Endodermal cell (in vitro differentiated cells): ENCODE results near the gene FOXO4. TPM values are rescaled to one million over a fixed set of nuclear protein-coding genes. Genes with fewer than 3 reads are reported as not detected.

Source experiments
- DNase-seq: peaks from one replicate; pipeline ENCODE4 v3.0.0-alpha.2; 2017
- H3K27ac ChIP-seq: 2 replicates; pipeline ENCODE4 v1.5.1; 2013; ENCODE audit warnings: mild to moderate bottlenecking, low read depth, low read length, moderate library complexity
- H3K27me3 ChIP-seq: 2 replicates; pipeline ENCODE4 v1.6.1; 2013; ENCODE audit warnings: mild to moderate bottlenecking, low read length, moderate library complexity; ENCODE audit not compliant: insufficient read depth, control insufficient read depth, poor library complexity, severe bottlenecking
- H3K36me3 ChIP-seq: 2 replicates; pipeline ENCODE4 v1.7.0; 2013; ENCODE audit warnings: mild to moderate bottlenecking, low read length, moderate library complexity; ENCODE audit not compliant: control insufficient read depth, insufficient read depth
- H3K4me1 ChIP-seq: one replicate; pipeline ENCODE4 v1.7.0; 2013; ENCODE audit warnings: low read length; ENCODE audit not compliant: control insufficient read depth, insufficient read depth
- H3K4me3 ChIP-seq: 2 replicates; pipeline ENCODE4 v1.5.1; 2013; ENCODE audit warnings: mild to moderate bottlenecking, low read length, moderate library complexity
- H3K9ac ChIP-seq: 2 replicates; pipeline ENCODE4 v1.6.1; 2013; ENCODE audit warnings: mild to moderate bottlenecking, low read length, moderate library complexity; ENCODE audit not compliant: poor library complexity, severe bottlenecking; ENCODE audit errors: extremely low read depth
- H3K9me3 ChIP-seq: 2 replicates; pipeline ENCODE4 v1.6.1; 2013; ENCODE audit warnings: mild to moderate bottlenecking, low read length, moderate library complexity; ENCODE audit not compliant: control insufficient read depth
- H3K27ac Mint-ChIP-seq: 2 replicates; pipeline ENCODE4 v1.8.0; 2020; ENCODE audit warnings: mixed read lengths
- H3K27me3 Mint-ChIP-seq: 2 replicates; pipeline ENCODE4 v1.8.0; 2021; ENCODE audit warnings: mild to moderate bottlenecking, mixed read lengths; ENCODE audit not compliant: insufficient read depth
- H3K36me3 Mint-ChIP-seq: 2 replicates; pipeline ENCODE4 v1.8.0; 2020; ENCODE audit warnings: low read depth, mixed read lengths
- H3K4me1 Mint-ChIP-seq: 2 replicates; pipeline ENCODE4 v1.8.0; 2020; ENCODE audit warnings: mixed read lengths
- H3K4me3 Mint-ChIP-seq: 2 replicates; pipeline ENCODE4 v1.8.0; 2020; ENCODE audit warnings: mild to moderate bottlenecking, moderate library complexity, mixed read lengths
- H3K9me3 Mint-ChIP-seq: 2 replicates; pipeline ENCODE4 v1.8.0; 2020; ENCODE audit warnings: mild to moderate bottlenecking, mixed read lengths
- WGBS, 2 experiments: methylation state at CpG; one replicate each; pipeline versions ENCODE4 v1.1.5 to v1.1.7; 2013; ENCODE audit warnings: missing lambda C conversion rate in 2 of 2, mixed read lengths in 1 of 2; ENCODE audit not compliant: insufficient coverage in 1 of 2, insufficient read length in 1 of 2; 5-methylcytosine and 5-hydroxymethylcytosine counted together
- total RNA-seq, 2 donors: library from RNA; stranded (reverse); fragmentation: NEBNext Ultra II Directional in 1 of 2; extraction: Animal tissue kit (Norgen Biotek cat#: 25700) in 1 of 2; gene quantifications; 2 replicates in 1 of 2; 3 replicates in 1 of 2; pipeline ENCODE4 v1.2.1, GENCODE V29; 2021
- TF ChIP-seq, protein P1 (sequence below): fragments of 200-600 bp; sonication (generic); conservative IDR thresholded peaks from 2 replicates; pipeline ENCODE4 v1.5.0; 2021; ENCODE audit warnings: antibody characterized with exemption, mild to moderate bottlenecking

The FOXO4 gene
- total RNA-seq, 2 donors from 2014 or later: 14.6 to 17.5 TPM

DNA sequence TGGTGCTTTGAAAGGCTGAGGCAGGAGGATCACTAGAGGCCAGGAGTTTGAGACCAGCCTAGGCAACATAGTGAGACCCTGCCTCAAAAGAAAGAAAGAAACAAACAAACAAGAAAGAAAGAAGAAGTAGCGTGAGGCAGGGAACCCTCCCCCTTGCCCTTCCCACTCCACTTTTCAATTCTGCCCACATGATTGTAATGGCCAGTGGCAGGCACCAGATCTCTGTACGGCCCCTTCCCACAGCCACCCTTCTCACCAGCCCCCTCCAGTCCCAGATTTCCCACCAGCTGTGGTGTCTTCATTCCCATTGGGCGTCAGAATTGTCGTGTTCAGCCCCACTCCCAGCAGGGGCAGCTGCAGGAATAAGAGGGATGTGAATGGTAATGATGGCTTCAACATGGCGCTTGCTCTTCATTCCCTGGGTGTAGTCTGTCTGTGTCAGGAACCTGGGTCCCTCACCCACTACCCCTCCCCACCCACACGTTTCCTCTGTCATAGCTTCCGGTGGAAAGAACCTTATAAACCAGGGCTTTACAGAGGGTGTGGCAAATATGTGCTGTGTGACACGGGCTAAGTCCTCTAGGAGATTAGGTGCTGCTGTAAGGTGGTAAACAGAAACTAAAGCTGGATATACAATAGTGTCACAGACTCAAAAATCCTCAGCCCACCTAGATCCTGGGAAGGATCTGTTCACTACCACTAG is 15.6 kb downstream of the FOXO4 start, which contains the start of gene IL2RG:
Gene IL2RG (minus strand): TSS at position 437 of the 703 bp plus-strand sequence. CDS start 38 bp downstream, at position 399.
- no peaks in the 10 kb centered on the region for H3K4me1 Mint-ChIP-seq
- H3K36me3 Mint-ChIP-seq: no peaks in the 10 kb centered on the region
- TF ChIP-seq, protein P1, sequence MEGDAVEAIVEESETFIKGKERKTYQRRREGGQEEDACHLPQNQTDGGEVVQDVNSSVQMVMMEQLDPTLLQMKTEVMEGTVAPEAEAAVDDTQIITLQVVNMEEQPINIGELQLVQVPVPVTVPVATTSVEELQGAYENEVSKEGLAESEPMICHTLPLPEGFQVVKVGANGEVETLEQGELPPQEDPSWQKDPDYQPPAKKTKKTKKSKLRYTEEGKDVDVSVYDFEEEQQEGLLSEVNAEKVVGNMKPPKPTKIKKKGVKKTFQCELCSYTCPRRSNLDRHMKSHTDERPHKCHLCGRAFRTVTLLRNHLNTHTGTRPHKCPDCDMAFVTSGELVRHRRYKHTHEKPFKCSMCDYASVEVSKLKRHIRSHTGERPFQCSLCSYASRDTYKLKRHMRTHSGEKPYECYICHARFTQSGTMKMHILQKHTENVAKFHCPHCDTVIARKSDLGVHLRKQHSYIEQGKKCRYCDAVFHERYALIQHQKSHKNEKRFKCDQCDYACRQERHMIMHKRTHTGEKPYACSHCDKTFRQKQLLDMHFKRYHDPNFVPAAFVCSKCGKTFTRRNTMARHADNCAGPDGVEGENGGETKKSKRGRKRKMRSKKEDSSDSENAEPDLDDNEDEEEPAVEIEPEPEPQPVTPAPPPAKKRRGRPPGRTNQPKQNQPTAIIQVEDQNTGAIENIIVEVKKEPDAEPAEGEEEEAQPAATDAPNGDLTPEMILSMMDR: no peak
- no peak within 1 kb of the TSS for H3K27ac Mint-ChIP-seq
- H3K9me3 Mint-ChIP-seq: peaks cover 72% of the 10 kb centered on the region
- H3K27me3 ChIP-seq: no peaks in the 10 kb centered on the region
- H3K4me3 ChIP-seq: no peak within 1 kb of the TSS
- no peaks in the 10 kb centered on the region for H3K4me1 ChIP-seq
- no peaks in the 10 kb centered on the region for H3K36me3 ChIP-seq
- no peaks in the 10 kb centered on the region for H3K9me3 ChIP-seq
- WGBS, 2 experiments: 88% methylated on average over 2 of the region's 8 CpGs; no CpG with 5 or more reads in 1 of the 2 experiments
- no peak within 1 kb of the TSS for H3K4me3 Mint-ChIP-seq
- DNase-seq: no peak
- no peak within 1 kb of the TSS for H3K9ac ChIP-seq
- H3K27ac ChIP-seq: no peak within 1 kb of the TSS
- H3K27me3 Mint-ChIP-seq: peaks cover 55% of the 10 kb centered on the region

DNA sequence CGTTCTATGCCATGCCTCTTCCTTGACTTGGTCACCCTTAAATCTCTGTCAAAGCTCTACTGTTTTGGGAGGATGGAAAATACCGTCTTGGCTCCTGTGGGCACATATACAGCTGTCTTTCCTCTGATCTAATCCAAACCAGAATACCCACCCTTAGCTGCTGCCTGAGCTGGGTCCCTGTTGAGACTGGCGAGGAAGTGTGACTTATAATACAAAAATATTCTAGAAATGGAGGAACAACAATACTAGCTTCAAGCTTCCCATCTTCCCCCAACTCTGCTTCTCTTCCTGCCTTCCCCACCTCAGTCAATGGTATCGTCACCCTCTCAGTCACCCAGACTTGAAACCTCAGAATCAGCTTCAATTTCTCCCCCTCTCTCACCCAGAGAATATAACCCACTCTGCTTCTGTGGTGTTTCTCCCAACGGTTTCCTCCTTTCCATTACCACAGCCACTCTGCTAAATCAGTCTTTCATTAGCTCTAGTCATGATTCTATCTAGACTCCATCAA is 16.3 kb downstream of the FOXO4 start:
- H3K4me1 ChIP-seq: no peaks in the 10 kb centered on the region
- 83 to 96% methylated on average over 3 to 4 of the region's 5 CpGs for WGBS, 2 experiments
- H3K9ac ChIP-seq: no peak overlapping the region
- Mint-ChIP-seq H3K4me3 (no peak overlapping the region), H3K4me1 (no peaks in the 10 kb centered on the region), H3K27me3 (peaks cover 55% of the 10 kb centered on the region), H3K9me3 (peaks cover 68% of the 10 kb centered on the region), H3K27ac (no peak overlapping the region), H3K36me3 (no peaks in the 10 kb centered on the region)
- no peak overlapping the region for H3K27ac ChIP-seq
- TF ChIP-seq, protein P1: no peak
- H3K4me3 ChIP-seq: no peak overlapping the region
- H3K9me3 ChIP-seq: no peaks in the 10 kb centered on the region
- no peak for DNase-seq
- H3K27me3 ChIP-seq: no peaks in the 10 kb centered on the region
- H3K36me3 ChIP-seq: no peaks in the 10 kb centered on the region

DNA sequence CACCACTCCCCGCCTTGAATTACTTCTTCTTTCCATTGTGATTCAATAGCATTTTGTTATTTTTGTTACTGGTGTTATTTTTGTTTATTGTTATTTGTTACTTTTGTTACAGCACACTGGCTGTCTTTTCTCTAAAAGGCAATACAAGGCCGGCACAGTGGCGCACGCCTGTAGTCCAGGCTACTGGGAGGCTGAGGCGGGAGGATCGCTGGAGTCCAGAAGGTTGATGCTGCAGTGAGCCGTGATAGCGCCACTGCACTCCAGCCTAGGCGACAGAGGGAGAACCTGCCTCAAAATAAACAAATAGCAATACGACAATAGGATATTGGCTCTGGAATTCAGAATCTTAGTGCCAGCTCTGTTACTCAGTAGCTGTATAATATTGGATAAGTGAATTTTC is 21.7 kb downstream of the FOXO4 start:
- TF ChIP-seq, protein P1: no peak

More for the DNA sequence above, 21.7 kb downstream of the FOXO4 start:
- Histone ChIP-seq H3K9ac (no peak overlapping the region), H3K36me3 (peaks cover 27% of the 10 kb centered on the region), H3K27ac (no peak overlapping the region), H3K4me1 (no peaks in the 10 kb centered on the region), H3K4me3 (no peak overlapping the region), H3K9me3 (no peaks in the 10 kb centered on the region), H3K27me3 (no peaks in the 10 kb centered on the region)
- Mint-ChIP-seq H3K27ac (no peak overlapping the region), H3K4me3 (no peak overlapping the region), H3K9me3 (peaks cover 56% of the 10 kb centered on the region), H3K36me3 (peaks cover 14% of the 10 kb centered on the region), H3K4me1 (no peaks in the 10 kb centered on the region), H3K27me3 (peaks cover 22% of the 10 kb centered on the region)
- 76% methylated on average over 10 of the region's 10 CpGs; no CpG with 5 or more reads in 1 of the 2 experiments for WGBS, 2 experiments
- DNase-seq: no peak
